K562 (cell line): Measurements from ENCODE around the gene PTX3. TPM values are rescaled to one million over a fixed set of nuclear protein-coding genes. Genes with fewer than 3 reads are reported as not detected.

ENCODE experiments used
- ATAC-seq: fragments of 200-7000 bp; cut with Tn5 transposase; 3 replicates; pipeline ENCODE4 v1.9.1; 2020; ENCODE audit warnings: moderate library complexity
- BruUV-seq: library from RNA; stranded (reverse); fragments of 400-500 nt; replicated peaks from 2 replicates; lab custom pipeline; 2021; lab: Mats Ljungman, UMichigan
- CTCF ChIA-PET: fragments of 300-600 bp; formaldehyde crosslinking; extraction: SDS; loops from one replicate; lab custom pipeline; 2021; ENCODE audit warnings: low intra/inter-chr PET ratio; lab: Yijun Ruan, JAX
- POLR2A ChIA-PET: fragments of 300-600, 350-650 bp; sonication (Branson Sonifier 250); formaldehyde crosslinking; extraction: SDS; loops from one replicate; lab custom pipeline; 2021; ENCODE audit warnings: antibody characterized with exemption, inconsistent platforms; lab: Yijun Ruan, JAX
- DNase-seq, 4 experiments: peaks; one replicate each; pipeline versions ENCODE4 v3.0.0 to v3.0.0-alpha.2; 2011 to 2018; ENCODE audit warnings: low spot score in 3 of 4, mixed read lengths in 3 of 4; ENCODE audit errors: extremely low read depth in 1 of 4
- FAIRE-seq: peaks from 2 replicates; lab custom pipeline; 2011; peaks lifted over from hg19 to GRCh38; lab: Jason Lieb, UNC
- H2AFZ ChIP-seq: 2 replicates; pipeline ENCODE4 v1.6.0; 2011; ENCODE audit warnings: low read depth, low read length, control low read depth, inconsistent platforms
- H3K27ac ChIP-seq: fragments of 200-600 bp; 3 replicates; pipeline ENCODE4 v1.8.0; 2011; ENCODE audit warnings: low read depth, mild to moderate bottlenecking, control low read depth, inconsistent platforms, low read length, moderate library complexity, mixed read lengths; ENCODE audit errors: extremely low read depth
- H3K27me3 ChIP-seq, 2 experiments: fragments of 300-600 bp in 1 of 2; 2 replicates in 1 of 2; 3 replicates in 1 of 2; pipeline versions ENCODE4 v1.6.0 to v1.8.0; 2011; ENCODE audit warnings: inconsistent platforms in 2 of 2, low read length in 2 of 2, mild to moderate bottlenecking in 1 of 2, mixed read lengths in 1 of 2, moderate library complexity in 1 of 2; ENCODE audit not compliant: control insufficient read depth in 2 of 2, insufficient read depth in 2 of 2
- H3K36me3 ChIP-seq: fragments of 300-600 bp; 3 replicates; pipeline ENCODE4 v1.8.0; 2011; ENCODE audit warnings: mild to moderate bottlenecking, low read length, inconsistent platforms; ENCODE audit not compliant: control insufficient read depth, insufficient read depth
- H3K4me1 ChIP-seq, 2 experiments: fragments of 200-600 bp in 1 of 2; replicated peaks in 1 of 2; 2 replicates in 1 of 2; 3 replicates in 1 of 2; pipeline versions ENCODE4 v1.5.1 to v1.8.0; 2011; ENCODE audit warnings: inconsistent platforms in 2 of 2, low read length in 2 of 2, mild to moderate bottlenecking in 1 of 2, mixed read lengths in 1 of 2, moderate library complexity in 1 of 2; ENCODE audit not compliant: control insufficient read depth in 2 of 2, insufficient read depth in 2 of 2
- H3K4me2 ChIP-seq: 2 replicates; pipeline ENCODE4 v1.6.1; 2011; ENCODE audit warnings: low read length, control low read depth, inconsistent platforms, mixed read lengths; ENCODE audit not compliant: insufficient read depth
- H3K4me3 ChIP-seq: fragments of 200-600 bp; sonication (generic), shearing (Covaris generic); 2 replicates; pipeline ENCODE4 v1.5.1; 2016; ENCODE audit warnings: control low read depth, inconsistent platforms
- H3K79me2 ChIP-seq: fragments of 200-600 bp; 3 replicates; pipeline ENCODE4 v1.8.0; 2011; ENCODE audit warnings: low read length, inconsistent platforms; ENCODE audit not compliant: control insufficient read depth, insufficient read depth
- H3K9ac ChIP-seq, 2 experiments: 2 replicates each; pipeline versions ENCODE4 v1.6.0 to v1.6.1; 2011; ENCODE audit warnings: low read depth in 2 of 2, low read length in 2 of 2, control low read depth in 1 of 2, inconsistent platforms in 1 of 2, mild to moderate bottlenecking in 1 of 2, mixed read lengths in 1 of 2; ENCODE audit not compliant: insufficient read depth in 1 of 2
- H3K9me1 ChIP-seq: one replicate; pipeline ENCODE4 v1.6.0; 2011; ENCODE audit warnings: inconsistent platforms, mild to moderate bottlenecking, low read length, moderate library complexity; ENCODE audit not compliant: control insufficient read depth, insufficient read depth
- H3K9me3 ChIP-seq: replicated peaks from 2 replicates; pipeline ENCODE4 v1.5.1; 2011; ENCODE audit warnings: low read depth, low read length, inconsistent platforms; ENCODE audit not compliant: control insufficient read depth, insufficient read depth
- H4K20me1 ChIP-seq: replicated peaks from 2 replicates; pipeline ENCODE4 v1.6.1; 2011; ENCODE audit warnings: low read length, inconsistent platforms, mixed read lengths; ENCODE audit not compliant: control insufficient read depth, insufficient read depth
- ARID1B ChIP-seq: fragments of 450-650 bp; IDR thresholded peaks from 2 replicates; pipeline ENCODE4 v1.6.1; 2016; ENCODE audit warnings: antibody characterized with exemption, mild to moderate bottlenecking, inconsistent platforms
- CBFB ChIP-seq: sonication (generic); formaldehyde crosslinking; IDR thresholded peaks from 2 replicates; pipeline ENCODE4 v1.4.0; 2020; ENCODE audit warnings: mild to moderate bottlenecking, missing genetic modification reagents
- CBX5 ChIP-seq: IDR thresholded peaks from 2 replicates; pipeline ENCODE4 v1.6.1; 2014; ENCODE audit warnings: low read depth, borderline replicate concordance
- CHAMP1 ChIP-seq: fragments of 450-650 bp; IDR thresholded peaks from 2 replicates; pipeline ENCODE4 v1.6.1; 2016; ENCODE audit warnings: mild to moderate bottlenecking
- MBD1 ChIP-seq: fragments of 250-450 bp; sonication (Bioruptor Pico); IDR thresholded peaks from 2 replicates; pipeline ENCODE4 v1.8.0; 2022; ENCODE audit warnings: inconsistent platforms
- WGBS: fragments of 100-300 bp; shearing (Covaris generic); methylation state at CpG from one replicate; pipeline ENCODE4 v1.1.6; 2016; ENCODE audit warnings: low coverage, mixed read lengths; ENCODE audit not compliant: insufficient coverage; ENCODE audit errors: missing lambda C conversion rate; 5-methylcytosine and 5-hydroxymethylcytosine counted together
- in situ Hi-C: fragments of 300-500 bp; cut with MboI; formaldehyde crosslinking; loops from 4 replicates; pipeline ENCODE4 v1.15.0; 2018; ENCODE audit warnings: inconsistent platforms, mixed read lengths
- intact Hi-C: fragments of 100-400 bp; cut with micrococcal nuclease; formaldehyde crosslinking; loops from 2 replicates; pipeline ENCODE4 v1.14.2; 2022
- polyA plus RNA-seq, 8 experiments: library from polyadenylated mRNA; depleted of rRNA in 4 of 8; stranded (reverse) in 5 of 8; unstranded in 3 of 8; fragments of >200 nt; fragmentation: Nextera tagmentation in 2 of 8; fragmentation: Illumina TruSeq in 1 of 8; extraction: Ambion mirVana in 2 of 8; extraction: Trizol in 1 of 8; gene quantifications; 2 replicates each; pipeline versions ENCODE4 v1.2.1 to v1.2.3, GENCODE V29; 2011 to 2014; ENCODE audit warnings: inconsistent platforms in 1 of 8, missing spikeins in 1 of 8
- total RNA-seq, 7 experiments: library from RNA; depleted of rRNA in 6 of 7; stranded (reverse); fragments of >200 nt in 6 of 7; fragmentation: Illumina TruSeq in 2 of 7; extraction: Trizol in 2 of 7; gene quantifications; 2 replicates each; pipeline versions ENCODE4 v1.2.1 to v1.2.3, GENCODE V29; 2011 to 2021; ENCODE audit warnings: low replicate concordance in 1 of 7
- TF ChIP-seq, protein P1 (sequence below): fragments of 450-650 bp; formaldehyde crosslinking; IDR thresholded peaks from 2 replicates; pipeline ENCODE4 v1.4.0; 2020; ENCODE audit warnings: mild to moderate bottlenecking, moderate library complexity
- TF ChIP-seq, protein P2 (sequence below): fragments of 450-650 bp; IDR thresholded peaks from 2 replicates; pipeline ENCODE4 v1.6.1; 2016; ENCODE audit warnings: low read depth
- TF ChIP-seq, protein P3 (sequence below): fragments of 250-450 bp; sonication (Bioruptor Pico); IDR thresholded peaks from 2 replicates; pipeline ENCODE4 v1.8.0; 2021; ENCODE audit warnings: moderate library complexity, mild to moderate bottlenecking, inconsistent platforms

Gene PTX3
- total and polyA plus RNA-seq, 9 of the 15 experiments (the other 6 are each of a cell fraction or from before 2014, with no cell fraction given) = 0.04 to 0.33 (median 0.15) TPM; not detected in 2

DNA sequence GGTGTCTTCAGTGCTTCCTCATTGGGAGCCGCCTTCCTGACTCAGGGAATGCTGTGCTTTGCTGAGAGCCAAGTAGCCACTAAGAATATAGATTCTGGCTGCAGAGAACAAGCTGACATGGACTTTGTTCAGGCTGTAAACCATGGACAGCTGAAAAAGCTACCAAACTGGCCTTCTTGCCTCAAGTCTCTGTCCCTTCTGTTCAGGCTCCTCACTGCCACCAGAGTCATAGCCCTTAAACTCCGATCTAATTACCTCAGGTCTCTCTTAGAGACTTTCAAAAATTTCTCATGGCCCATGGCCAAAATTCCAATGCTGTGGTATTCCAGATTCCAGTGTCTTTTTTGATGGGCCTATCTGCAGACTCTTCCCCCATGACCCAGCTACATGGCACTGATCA lies 19.4 kb upstream of the PTX3 start:
- H3K36me3 ChIP-seq = no peaks in the 10 kb centered on the region
- ATAC-seq (no peak), FAIRE-seq (no peak), DNase-seq (no peak)
- in situ Hi-C loops = no loop called here
- no peak overlapping the region for H3K4me3 ChIP-seq
- no peak overlapping the region for H3K27ac ChIP-seq
- no peak overlapping the region for H3K4me2 ChIP-seq
- H4K20me1 ChIP-seq = no peaks in the 10 kb centered on the region
- ChIA-PET CTCF (no interaction called here), POLR2A (no interaction called here)
- no peaks in the 10 kb centered on the region for H3K9me1 ChIP-seq
- no peak overlapping the region for H2AFZ ChIP-seq
- 7% methylated on average over 2 of the region's 2 CpGs for WGBS
- H3K4me1 ChIP-seq = no peaks in the 10 kb centered on the region
- 0 out of 5 replicates have a peak, but pooled peaks cover 0 to 4% of the 10 kb centered on the region in 2 experiments for H3K27me3 ChIP-seq
- no peak overlapping the region for H3K9ac ChIP-seq
- H3K9me3 ChIP-seq = no peaks in the 10 kb centered on the region
- BruUV-seq = no TSS peak
- intact Hi-C loops = no loop called here
- H3K79me2 ChIP-seq = no peaks in the 10 kb centered on the region
- TF ChIP-seq MBD1 (CRISPR knock-in tag) (no peak), ARID1B (no peak), CBX5 (no peak), CHAMP1 (no peak), CBFB (CRISPR knock-in tag) (no peak)
- TF ChIP-seq, protein P1, sequence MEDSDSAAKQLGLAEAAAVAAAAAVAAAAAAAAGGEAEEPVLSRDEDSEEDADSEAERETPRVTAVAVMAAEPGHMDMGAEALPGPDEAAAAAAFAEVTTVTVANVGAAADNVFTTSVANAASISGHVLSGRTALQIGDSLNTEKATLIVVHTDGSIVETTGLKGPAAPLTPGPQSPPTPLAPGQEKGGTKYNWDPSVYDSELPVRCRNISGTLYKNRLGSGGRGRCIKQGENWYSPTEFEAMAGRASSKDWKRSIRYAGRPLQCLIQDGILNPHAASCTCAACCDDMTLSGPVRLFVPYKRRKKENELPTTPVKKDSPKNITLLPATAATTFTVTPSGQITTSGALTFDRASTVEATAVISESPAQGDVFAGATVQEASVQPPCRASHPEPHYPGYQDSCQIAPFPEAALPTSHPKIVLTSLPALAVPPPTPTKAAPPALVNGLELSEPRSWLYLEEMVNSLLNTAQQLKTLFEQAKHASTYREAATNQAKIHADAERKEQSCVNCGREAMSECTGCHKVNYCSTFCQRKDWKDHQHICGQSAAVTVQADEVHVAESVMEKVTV (CRISPR knock-in tag) = no peak
- TF ChIP-seq, protein P2, sequence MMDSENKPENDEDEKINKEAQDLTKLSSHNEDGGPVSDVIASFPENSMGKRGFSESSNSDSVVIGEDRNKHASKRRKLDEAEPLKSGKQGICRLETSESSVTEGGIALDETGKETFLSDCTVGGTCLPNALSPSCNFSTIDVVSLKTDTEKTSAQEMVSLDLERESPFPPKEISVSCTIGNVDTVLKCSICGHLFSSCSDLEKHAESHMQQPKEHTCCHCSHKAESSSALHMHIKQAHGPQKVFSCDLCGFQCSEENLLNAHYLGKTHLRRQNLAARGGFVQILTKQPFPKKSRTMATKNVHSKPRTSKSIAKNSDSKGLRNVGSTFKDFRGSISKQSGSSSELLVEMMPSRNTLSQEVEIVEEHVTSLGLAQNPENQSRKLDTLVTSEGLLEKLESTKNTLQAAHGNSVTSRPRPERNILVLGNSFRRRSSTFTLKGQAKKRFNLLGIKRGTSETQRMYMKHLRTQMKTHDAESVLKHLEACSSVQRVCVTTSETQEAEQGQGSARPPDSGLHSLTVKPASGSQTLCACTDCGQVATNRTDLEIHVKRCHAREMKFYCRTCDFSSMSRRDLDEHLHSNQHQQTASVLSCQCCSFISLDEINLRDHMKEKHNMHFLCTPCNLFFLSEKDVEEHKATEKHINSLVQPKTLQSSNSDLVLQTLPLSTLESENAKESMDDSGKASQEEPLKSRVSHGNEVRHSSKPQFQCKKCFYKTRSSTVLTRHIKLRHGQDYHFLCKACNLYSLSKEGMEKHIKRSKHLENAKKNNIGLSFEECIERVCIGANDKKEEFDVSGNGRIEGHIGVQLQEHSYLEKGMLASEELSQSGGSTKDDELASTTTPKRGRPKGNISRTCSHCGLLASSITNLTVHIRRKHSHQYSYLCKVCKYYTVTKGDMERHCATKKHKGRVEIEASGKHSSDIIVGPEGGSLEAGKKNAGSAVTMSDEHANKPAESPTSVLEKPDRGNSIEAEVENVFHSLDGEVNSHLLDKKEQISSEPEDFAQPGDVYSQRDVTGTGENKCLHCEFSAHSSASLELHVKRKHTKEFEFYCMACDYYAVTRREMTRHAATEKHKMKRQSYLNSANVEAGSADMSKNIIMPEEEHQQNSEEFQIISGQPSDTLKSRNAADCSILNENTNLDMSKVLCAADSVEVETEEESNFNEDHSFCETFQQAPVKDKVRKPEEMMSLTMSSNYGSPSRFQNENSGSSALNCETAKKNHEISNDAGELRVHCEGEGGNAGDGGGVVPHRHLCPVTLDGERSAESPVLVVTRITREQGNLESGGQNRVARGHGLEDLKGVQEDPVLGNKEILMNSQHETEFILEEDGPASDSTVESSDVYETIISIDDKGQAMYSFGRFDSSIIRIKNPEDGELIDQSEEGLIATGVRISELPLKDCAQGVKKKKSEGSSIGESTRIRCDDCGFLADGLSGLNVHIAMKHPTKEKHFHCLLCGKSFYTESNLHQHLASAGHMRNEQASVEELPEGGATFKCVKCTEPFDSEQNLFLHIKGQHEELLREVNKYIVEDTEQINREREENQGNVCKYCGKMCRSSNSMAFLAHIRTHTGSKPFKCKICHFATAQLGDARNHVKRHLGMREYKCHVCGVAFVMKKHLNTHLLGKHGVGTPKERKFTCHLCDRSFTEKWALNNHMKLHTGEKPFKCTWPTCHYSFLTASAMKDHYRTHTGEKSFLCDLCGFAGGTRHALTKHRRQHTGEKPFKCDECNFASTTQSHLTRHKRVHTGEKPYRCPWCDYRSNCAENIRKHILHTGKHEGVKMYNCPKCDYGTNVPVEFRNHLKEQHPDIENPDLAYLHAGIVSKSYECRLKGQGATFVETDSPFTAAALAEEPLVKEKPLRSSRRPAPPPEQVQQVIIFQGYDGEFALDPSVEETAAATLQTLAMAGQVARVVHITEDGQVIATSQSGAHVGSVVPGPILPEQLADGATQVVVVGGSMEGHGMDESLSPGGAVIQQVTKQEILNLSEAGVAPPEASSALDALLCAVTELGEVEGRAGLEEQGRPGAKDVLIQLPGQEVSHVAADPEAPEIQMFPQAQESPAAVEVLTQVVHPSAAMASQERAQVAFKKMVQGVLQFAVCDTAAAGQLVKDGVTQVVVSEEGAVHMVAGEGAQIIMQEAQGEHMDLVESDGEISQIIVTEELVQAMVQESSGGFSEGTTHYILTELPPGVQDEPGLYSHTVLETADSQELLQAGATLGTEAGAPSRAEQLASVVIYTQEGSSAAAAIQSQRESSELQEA = no peak
- TF ChIP-seq, protein P3, sequence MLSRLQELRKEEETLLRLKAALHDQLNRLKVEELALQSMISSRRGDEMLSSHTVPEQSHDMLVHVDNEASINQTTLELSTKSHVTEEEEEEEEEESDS (CRISPR knock-in tag) = no peak
